Activated naive CD4-positive, alpha-beta T cell treated with anti-CD3 and anti-CD28 coated beads for 36 hours (primary cell): ENCODE results near the gene POLR3E. TPM values are rescaled to one million over a fixed set of nuclear protein-coding genes. Genes with fewer than 3 reads are reported as not detected.
"Not testable (repeated sequence)": the region's sequence is repeated elsewhere in the genome, so short reads cannot be mapped to it uniquely, and the experiment has no call there.

ENCODE experiments used
- CTCF ChIA-PET: fragments of 350-600 bp; sonication (Branson Sonifier 250); formaldehyde crosslinking; loops from one replicate; lab custom pipeline; 2021; ENCODE audit warnings: antibody characterized with exemption; lab: Charles Lee
- DNase-seq: peaks from one replicate; pipeline ENCODE4 v3.0.0-alpha.2; 2020
- H3K27ac Mint-ChIP-seq: one replicate; pipeline ENCODE4 v1.8.0; 2021; ENCODE audit warnings: mild to moderate bottlenecking, mixed read lengths
- H3K27me3 Mint-ChIP-seq: one replicate; pipeline ENCODE4 v1.8.0; 2021; ENCODE audit warnings: low read depth, mixed read lengths
- H3K36me3 Mint-ChIP-seq: one replicate; pipeline ENCODE4 v1.8.0; 2021; ENCODE audit warnings: low read depth, mixed read lengths
- H3K4me1 Mint-ChIP-seq: one replicate; pipeline ENCODE4 v1.8.0; 2021; ENCODE audit warnings: low read depth, mixed read lengths
- H3K4me3 Mint-ChIP-seq: one replicate; pipeline ENCODE4 v1.8.0; 2021; ENCODE audit warnings: mild to moderate bottlenecking, moderate library complexity, mixed read lengths
- H3K9me3 Mint-ChIP-seq: one replicate; pipeline ENCODE4 v1.8.0; 2021; ENCODE audit warnings: mixed read lengths
- intact Hi-C: fragments of 100-400 bp; cut with micrococcal nuclease; formaldehyde crosslinking; loops from one replicate; pipeline ENCODE4 v1.15.1; 2023
- total RNA-seq, 2 experiments: library from RNA; stranded (reverse); gene quantifications; one replicate each; pipeline ENCODE4 v1.2.3, GENCODE V29; 2021

Gene POLR3E
- total RNA-seq, 2 experiments from 2014 or later = 72.9 to 74.7 TPM

- H3K27me3 Mint-ChIP-seq = no peaks in the 10 kb centered on the region
- no peaks in the 10 kb centered on the region for H3K9me3 Mint-ChIP-seq
Observed at GRCh38 chr16:22359679-22360078, 62.5 kb downstream of the POLR3E start.

GRCh38 chr16:22360963-22361659, 63.9 kb downstream of the POLR3E start:
- no peaks in the 10 kb centered on the region for H3K27me3 Mint-ChIP-seq
- no peaks in the 10 kb centered on the region for H3K9me3 Mint-ChIP-seq
- H3K36me3 Mint-ChIP-seq = peaks cover 42% of the 10 kb centered on the region
- H3K4me3 Mint-ChIP-seq = no peak overlapping the region
- H3K27ac Mint-ChIP-seq = peak overlapping the region; percentile 80
- intact Hi-C loops = no loop called here
- DNase-seq = peak; percentile 25
- H3K4me1 Mint-ChIP-seq = peaks cover 70% of the 10 kb centered on the region
- CTCF ChIA-PET = no interaction called here

More at GRCh38 chr16:22359679-22360078, 62.5 kb downstream of the POLR3E start:
- intact Hi-C loops = no loop called here
- H3K27ac Mint-ChIP-seq = peak overlapping the region; percentile 81
- CTCF ChIA-PET = no interaction called here
- H3K36me3 Mint-ChIP-seq = peaks cover 44% of the 10 kb centered on the region
- no peak for DNase-seq
- H3K4me1 Mint-ChIP-seq = peaks cover 69% of the 10 kb centered on the region
- no peak overlapping the region for H3K4me3 Mint-ChIP-seq

- no peaks in the 10 kb centered on the region for H3K9me3 Mint-ChIP-seq
- DNase-seq = no peak
- CTCF ChIA-PET = no interaction called here
- no peak overlapping the region for H3K4me3 Mint-ChIP-seq
- peaks cover 72% of the 10 kb centered on the region for H3K4me1 Mint-ChIP-seq
- no peaks in the 10 kb centered on the region for H3K27me3 Mint-ChIP-seq
- H3K27ac Mint-ChIP-seq = no peak overlapping the region
- peaks cover 49% of the 10 kb centered on the region for H3K36me3 Mint-ChIP-seq
- intact Hi-C loops = no loop called here
Observed at GRCh38 chr16:22364241-22364640, 67.0 kb downstream of the POLR3E start.

GRCh38 chr16:22366371-22366770, 69.2 kb downstream of the POLR3E start:
- Mint-ChIP-seq H3K9me3 (no peaks in the 10 kb centered on the region), H3K36me3 (peaks cover 45% of the 10 kb centered on the region), H3K4me1 (peaks cover 76% of the 10 kb centered on the region), H3K4me3 (no peak overlapping the region), H3K27ac (no peak overlapping the region), H3K27me3 (no peaks in the 10 kb centered on the region)
- intact Hi-C loops = no loop called here
- no peak for DNase-seq
- CTCF ChIA-PET = interaction anchor here (1.7 kb wide), 1 partner anchor 46 kb away, joined by 4 read pairs; no protein-coding TSS in a partner anchor

- intact Hi-C loops = no loop called here
- Mint-ChIP-seq H3K36me3 (peaks cover 46% of the 10 kb centered on the region), H3K4me1 (peaks cover 79% of the 10 kb centered on the region), H3K9me3 (no peaks in the 10 kb centered on the region), H3K27ac (peak overlapping the region; percentile 51), H3K27me3 (no peaks in the 10 kb centered on the region), H3K4me3 (no peak overlapping the region)
- CTCF ChIA-PET = interaction anchor here (1.7 kb wide), 1 partner anchor 46 kb away, joined by 4 read pairs; no protein-coding TSS in a partner anchor
- no peak for DNase-seq
Observed at GRCh38 chr16:22366889-22367288, 69.7 kb downstream of the POLR3E start.

GRCh38 chr16:22368200-22368826, 71.1 kb downstream of the POLR3E start:
- H3K9me3 Mint-ChIP-seq, CTCF ChIA-PET, DNase-seq, intact Hi-C loops, H3K27me3 Mint-ChIP-seq, H3K4me3 Mint-ChIP-seq: not testable (repeated sequence)
- Mint-ChIP-seq H3K27ac (peak overlapping the region; percentile 73), H3K4me1 (peaks cover 81% of the 10 kb centered on the region), H3K36me3 (peaks cover 45% of the 10 kb centered on the region)

- Mint-ChIP-seq H3K4me3 (no peak overlapping the region), H3K36me3 (peaks cover 42% of the 10 kb centered on the region), H3K27me3 (no peaks in the 10 kb centered on the region), H3K9me3 (no peaks in the 10 kb centered on the region), H3K27ac (peak overlapping the region; percentile 73), H3K4me1 (peaks cover 77% of the 10 kb centered on the region)
- CTCF ChIA-PET = no interaction called here
- no peak for DNase-seq
- intact Hi-C loops = no loop called here
Observed at GRCh38 chr16:22369221-22369811, 72.1 kb downstream of the POLR3E start.

GRCh38 chr16:22370038-22370820, 73.0 kb downstream of the POLR3E start:
- Mint-ChIP-seq H3K27me3 (no peaks in the 10 kb centered on the region), H3K27ac (peak overlapping the region; percentile 89), H3K36me3 (peaks cover 34% of the 10 kb centered on the region), H3K4me1 (peaks cover 71% of the 10 kb centered on the region), H3K9me3 (no peaks in the 10 kb centered on the region), H3K4me3 (peak overlapping the region; percentile 15)
- CTCF ChIA-PET = no interaction called here
- intact Hi-C loops = loop anchor here (5.0 kb wide), 3 partner anchors 33 to 1068 kb away; partner anchors contain the start of gene UQCRC2
- no peak for DNase-seq

- Mint-ChIP-seq H3K4me3 (peak overlapping the region; percentile 92), H3K27me3 (no peaks in the 10 kb centered on the region), H3K27ac (peak overlapping the region; percentile 89), H3K9me3 (no peaks in the 10 kb centered on the region), H3K36me3 (peaks cover 23% of the 10 kb centered on the region), H3K4me1 (peaks cover 50% of the 10 kb centered on the region)
- CTCF ChIA-PET = interaction anchor here (0.6 to 1.3 kb wide), 3 partner anchors 20 to 177 kb away, joined by 3 to 4 read pairs (median 4); no protein-coding TSS in a partner anchor
- intact Hi-C loops = loop anchor here (1.0 to 5.0 kb wide), 4 partner anchors 15 to 1071 kb away; partner anchors contain the start of gene UQCRC2
- DNase-seq = peak; percentile 27
Observed at GRCh38 chr16:22372882-22373661, 75.9 kb downstream of the POLR3E start.

GRCh38 chr16:22373662-22374310, 76.6 kb downstream of the POLR3E start:
- intact Hi-C loops = loop anchor here (1.0 to 5.0 kb wide), 8 partner anchors 15 to 1071 kb away; partner anchors contain the start of genes POLR3E and UQCRC2
- Mint-ChIP-seq H3K4me3 (peak overlapping the region; percentile 92), H3K27ac (peak overlapping the region; percentile 89), H3K36me3 (peaks cover 21% of the 10 kb centered on the region), H3K27me3 (no peaks in the 10 kb centered on the region), H3K4me1 (peaks cover 44% of the 10 kb centered on the region), H3K9me3 (no peaks in the 10 kb centered on the region)
- CTCF ChIA-PET = interaction anchor here (1.3 kb wide), 1 partner anchor 21 kb away, joined by 4 read pairs; no protein-coding TSS in a partner anchor
- DNase-seq = peak; percentile 45
